Keratinocyte (primary cell): ENCODE data around the gene GTPBP1.

ENCODE experiments used
- EZH2 ChIP-seq: IDR thresholded peaks from one replicate; pipeline ENCODE4 v1.6.1; 2012; ENCODE audit warnings: inconsistent platforms, mild to moderate bottlenecking, low read length, moderate library complexity
- TF ChIP-seq, protein P1 (sequence below), 3 experiments: IDR thresholded peaks in 1 of 3; conservative IDR thresholded peaks in 1 of 3; optimal IDR thresholded peaks in 1 of 3; 2 replicates in 2 of 3; 3 replicates in 1 of 3; pipeline versions ENCODE3 to v1.5.1; 2011; ENCODE audit warnings: low read length in 3 of 3, mild to moderate bottlenecking in 3 of 3, moderate library complexity in 2 of 3, control low read depth in 1 of 3, inconsistent platforms in 1 of 3; ENCODE audit not compliant: insufficient read depth in 2 of 3; ENCODE audit errors: extremely low read depth in 1 of 3

DNA sequence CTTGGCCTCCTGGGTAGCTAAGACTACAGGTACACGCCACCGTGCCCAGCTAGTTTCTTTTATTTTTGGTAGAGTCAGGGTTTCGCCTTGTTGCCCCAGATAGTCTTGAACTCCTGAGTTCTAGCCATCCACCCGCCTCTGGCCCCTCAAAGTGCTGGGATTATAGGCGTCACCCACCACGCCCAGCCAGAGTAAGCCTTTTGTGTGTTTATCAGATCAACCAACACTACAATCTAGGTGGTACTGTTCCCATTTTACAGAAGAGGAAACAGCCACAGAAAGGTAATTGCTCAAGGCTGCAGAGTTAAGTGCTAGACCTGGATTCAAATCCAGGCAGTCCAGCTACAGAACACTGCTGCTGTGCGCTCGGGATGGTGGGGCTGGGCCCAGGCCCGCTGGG, 20.8 kb upstream of the GTPBP1 start:
- TF ChIP-seq, protein P1, sequence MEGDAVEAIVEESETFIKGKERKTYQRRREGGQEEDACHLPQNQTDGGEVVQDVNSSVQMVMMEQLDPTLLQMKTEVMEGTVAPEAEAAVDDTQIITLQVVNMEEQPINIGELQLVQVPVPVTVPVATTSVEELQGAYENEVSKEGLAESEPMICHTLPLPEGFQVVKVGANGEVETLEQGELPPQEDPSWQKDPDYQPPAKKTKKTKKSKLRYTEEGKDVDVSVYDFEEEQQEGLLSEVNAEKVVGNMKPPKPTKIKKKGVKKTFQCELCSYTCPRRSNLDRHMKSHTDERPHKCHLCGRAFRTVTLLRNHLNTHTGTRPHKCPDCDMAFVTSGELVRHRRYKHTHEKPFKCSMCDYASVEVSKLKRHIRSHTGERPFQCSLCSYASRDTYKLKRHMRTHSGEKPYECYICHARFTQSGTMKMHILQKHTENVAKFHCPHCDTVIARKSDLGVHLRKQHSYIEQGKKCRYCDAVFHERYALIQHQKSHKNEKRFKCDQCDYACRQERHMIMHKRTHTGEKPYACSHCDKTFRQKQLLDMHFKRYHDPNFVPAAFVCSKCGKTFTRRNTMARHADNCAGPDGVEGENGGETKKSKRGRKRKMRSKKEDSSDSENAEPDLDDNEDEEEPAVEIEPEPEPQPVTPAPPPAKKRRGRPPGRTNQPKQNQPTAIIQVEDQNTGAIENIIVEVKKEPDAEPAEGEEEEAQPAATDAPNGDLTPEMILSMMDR (optimal IDR thresholded peaks at IDR 0.05 in 1 of 3, IDR thresholded peaks at IDR 0.05 in 1 of 3, conservative IDR thresholded peaks at IDR 0.05 in 1 of 3; ENCODE audit: extremely low read depth in 1 of 3, insufficient read depth in 2 of 3, low read length in 3 of 3): no peak
- TF ChIP-seq EZH2: no peak
